ENCODE results near the gene NT5C2.

NT5C2 gene

DNA sequence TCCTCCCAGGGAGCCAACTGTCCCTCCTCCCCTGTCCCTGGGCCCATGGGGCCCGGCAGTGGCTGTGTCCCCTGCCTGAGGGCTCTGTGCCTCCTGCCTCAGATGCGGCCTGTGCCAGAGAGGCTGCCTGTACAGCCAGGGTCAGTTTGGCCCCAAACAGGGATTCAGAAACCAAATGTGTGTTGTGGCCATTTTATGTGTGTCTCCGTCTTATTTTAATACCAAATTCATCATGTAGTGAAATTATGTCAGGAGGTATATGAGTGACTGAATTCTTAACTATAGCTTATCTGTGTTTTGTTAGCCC lies 114.8 kb downstream of the NT5C2 start:
- TF ChIP-seq, protein P1, sequence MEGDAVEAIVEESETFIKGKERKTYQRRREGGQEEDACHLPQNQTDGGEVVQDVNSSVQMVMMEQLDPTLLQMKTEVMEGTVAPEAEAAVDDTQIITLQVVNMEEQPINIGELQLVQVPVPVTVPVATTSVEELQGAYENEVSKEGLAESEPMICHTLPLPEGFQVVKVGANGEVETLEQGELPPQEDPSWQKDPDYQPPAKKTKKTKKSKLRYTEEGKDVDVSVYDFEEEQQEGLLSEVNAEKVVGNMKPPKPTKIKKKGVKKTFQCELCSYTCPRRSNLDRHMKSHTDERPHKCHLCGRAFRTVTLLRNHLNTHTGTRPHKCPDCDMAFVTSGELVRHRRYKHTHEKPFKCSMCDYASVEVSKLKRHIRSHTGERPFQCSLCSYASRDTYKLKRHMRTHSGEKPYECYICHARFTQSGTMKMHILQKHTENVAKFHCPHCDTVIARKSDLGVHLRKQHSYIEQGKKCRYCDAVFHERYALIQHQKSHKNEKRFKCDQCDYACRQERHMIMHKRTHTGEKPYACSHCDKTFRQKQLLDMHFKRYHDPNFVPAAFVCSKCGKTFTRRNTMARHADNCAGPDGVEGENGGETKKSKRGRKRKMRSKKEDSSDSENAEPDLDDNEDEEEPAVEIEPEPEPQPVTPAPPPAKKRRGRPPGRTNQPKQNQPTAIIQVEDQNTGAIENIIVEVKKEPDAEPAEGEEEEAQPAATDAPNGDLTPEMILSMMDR (IDR thresholded peaks at IDR 0.05; ENCODE audit: control extremely low read depth, extremely low read depth, low read depth, missing control alignments), result no peak
- DNase-seq (ENCODE audit: extremely low spot score), result no peak
- ChIA-PET POLR2A (no interaction called here), CTCF (interaction anchor here (1.3 to 1.4 kb wide), 2 partner anchors 8 to 161 kb away, joined by 3 to 4 read pairs; no protein-coding TSS in a partner anchor)

DNA sequence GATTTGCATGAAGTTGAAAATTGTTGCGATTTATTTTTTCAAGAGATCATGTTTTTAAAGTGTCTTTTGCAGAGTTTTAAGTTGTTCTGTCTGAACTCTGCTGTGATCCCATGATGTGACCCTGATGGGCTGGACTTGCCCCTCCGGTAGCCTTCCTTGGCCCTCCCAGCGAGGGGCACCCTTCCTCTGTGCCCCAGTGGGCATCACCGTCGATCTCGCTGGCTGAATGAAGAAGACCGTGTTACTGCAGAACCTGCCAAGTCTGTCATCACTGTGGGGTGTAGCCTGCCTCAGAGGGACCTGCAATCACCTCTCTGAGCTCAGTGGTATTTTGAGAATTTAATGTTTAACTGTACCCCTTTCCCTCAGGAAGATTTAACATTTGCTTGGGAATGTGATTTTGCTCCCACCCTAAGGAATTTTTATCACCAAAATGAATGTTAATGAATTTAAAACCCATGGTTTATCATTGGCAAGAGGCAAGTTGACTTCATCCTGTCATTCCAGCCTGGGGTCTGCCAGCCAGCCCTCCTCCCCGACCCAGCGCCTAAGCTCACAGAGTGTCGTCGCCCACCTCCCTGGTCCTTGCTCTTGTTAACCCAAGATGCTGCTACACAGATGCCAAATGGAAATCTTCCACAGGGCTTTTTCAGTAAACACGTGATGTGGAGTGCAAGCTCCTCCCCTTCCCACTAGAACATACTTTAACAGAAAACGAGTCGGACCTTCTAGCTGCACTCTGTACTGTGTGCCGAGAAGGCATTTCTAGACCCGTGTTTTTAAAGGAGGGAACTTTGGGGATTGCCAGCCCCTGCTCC lies 115.4 kb downstream of the NT5C2 start:
- TF ChIP-seq, protein P1 (IDR thresholded peaks at IDR 0.05; ENCODE audit: control extremely low read depth, extremely low read depth, low read depth, missing control alignments), result no peak
- POLR2A ChIA-PET, result no interaction called here
- CTCF ChIA-PET, result interaction anchor here (1.4 kb wide), 1 partner anchor 8 kb away, joined by 4 read pairs; no protein-coding TSS in a partner anchor
- DNase-seq (ENCODE audit: extremely low spot score), result no peak

DNA sequence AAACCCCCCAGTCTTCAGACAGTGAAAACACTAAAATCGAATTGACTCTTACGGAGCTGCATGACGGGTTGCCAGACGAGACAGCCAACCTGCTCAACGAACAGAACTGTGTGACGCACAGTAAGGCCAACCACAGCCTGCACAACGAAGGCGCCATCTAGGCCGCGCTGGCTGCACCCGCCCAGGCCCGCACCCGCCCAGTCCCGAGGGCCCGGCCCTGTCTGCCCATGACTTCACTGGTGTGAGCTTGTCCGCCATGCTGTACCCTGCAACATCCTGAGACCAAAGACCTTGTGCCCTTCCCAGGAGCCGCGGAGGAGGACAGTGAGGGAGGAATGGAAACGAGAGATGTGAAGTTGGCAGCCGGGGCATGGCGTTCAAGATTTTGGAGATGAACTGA lies 116.1 kb downstream of the NT5C2 start:
- no peak for DNase-seq (ENCODE audit: extremely low spot score)
- TF ChIP-seq, protein P1 (IDR thresholded peaks at IDR 0.05; ENCODE audit: control extremely low read depth, extremely low read depth, low read depth, missing control alignments), result no peak
- ChIA-PET POLR2A (interaction anchor here (0.6 kb wide), 1 partner anchor 150 kb away, joined by 7 read pairs; no protein-coding TSS in a partner anchor), CTCF (interaction anchor here (1.0 to 1.5 kb wide), 3 partner anchors 9 to 175 kb away, joined by 3 to 4 read pairs (median 4); no protein-coding TSS in a partner anchor)

DNA sequence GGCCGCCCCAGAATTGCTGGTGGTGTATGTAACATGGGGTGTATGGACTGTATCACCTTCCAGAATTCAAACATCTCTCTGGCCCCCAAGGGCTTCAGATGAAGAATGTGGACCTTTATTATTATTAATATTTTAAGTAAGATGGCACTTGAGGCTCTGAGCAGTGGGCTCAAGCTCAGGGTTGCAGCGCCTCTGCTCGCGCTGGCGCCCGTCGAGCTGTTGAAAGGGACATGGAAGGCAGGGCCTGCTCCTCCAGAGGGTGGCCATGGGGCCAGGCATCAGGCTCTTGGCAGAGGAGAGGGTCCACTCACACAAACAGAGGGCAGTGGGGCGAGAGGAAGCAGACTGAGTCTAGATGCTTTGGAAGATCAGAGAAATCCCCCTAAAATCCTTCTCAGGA lies 120.2 kb downstream of the NT5C2 start:
- TF ChIP-seq, protein P1 (IDR thresholded peaks at IDR 0.05; ENCODE audit: control extremely low read depth, extremely low read depth, low read depth, missing control alignments), result no peak
- no peak for DNase-seq (ENCODE audit: extremely low spot score)
- CTCF ChIA-PET, result interaction anchor here (6.1 kb wide), 1 partner anchor 156 kb away, joined by 67 read pairs; the partner anchor contains the start of gene CNNM2
- POLR2A ChIA-PET, result interaction anchor here (0.7 kb wide), 1 partner anchor 27 kb away, joined by 14 read pairs; no protein-coding TSS in a partner anchor

DNA sequence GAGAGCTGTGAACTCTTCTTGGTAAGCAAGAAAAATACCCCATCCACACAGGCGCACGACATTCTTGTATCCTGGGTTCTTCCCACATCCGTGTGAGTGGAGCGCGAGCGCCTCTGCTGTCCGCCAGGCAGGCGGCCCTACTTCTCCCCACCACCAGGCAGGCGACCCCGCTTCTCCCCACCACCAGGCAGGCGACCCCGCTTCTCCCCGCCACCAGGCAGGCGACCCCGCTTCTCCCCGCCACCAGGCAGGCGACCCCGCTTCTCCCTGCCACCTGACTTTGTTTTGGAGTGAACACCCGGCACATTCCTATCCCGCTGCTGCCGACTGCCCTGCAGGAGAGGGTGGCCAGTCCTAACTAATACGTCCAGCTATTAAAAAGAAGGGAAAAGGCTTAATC lies 120.8 kb downstream of the NT5C2 start:
- CTCF ChIA-PET, result interaction anchor here (5.5 to 6.1 kb wide), 2 partner anchors 156 to 172 kb away, joined by 22 to 67 read pairs; partner anchors contain the start of gene CNNM2
- TF ChIP-seq, protein P1 (IDR thresholded peaks at IDR 0.05; ENCODE audit: control extremely low read depth, extremely low read depth, low read depth, missing control alignments), result no peak
- no peak for DNase-seq (ENCODE audit: extremely low spot score)
- POLR2A ChIA-PET, result no interaction called here

DNA sequence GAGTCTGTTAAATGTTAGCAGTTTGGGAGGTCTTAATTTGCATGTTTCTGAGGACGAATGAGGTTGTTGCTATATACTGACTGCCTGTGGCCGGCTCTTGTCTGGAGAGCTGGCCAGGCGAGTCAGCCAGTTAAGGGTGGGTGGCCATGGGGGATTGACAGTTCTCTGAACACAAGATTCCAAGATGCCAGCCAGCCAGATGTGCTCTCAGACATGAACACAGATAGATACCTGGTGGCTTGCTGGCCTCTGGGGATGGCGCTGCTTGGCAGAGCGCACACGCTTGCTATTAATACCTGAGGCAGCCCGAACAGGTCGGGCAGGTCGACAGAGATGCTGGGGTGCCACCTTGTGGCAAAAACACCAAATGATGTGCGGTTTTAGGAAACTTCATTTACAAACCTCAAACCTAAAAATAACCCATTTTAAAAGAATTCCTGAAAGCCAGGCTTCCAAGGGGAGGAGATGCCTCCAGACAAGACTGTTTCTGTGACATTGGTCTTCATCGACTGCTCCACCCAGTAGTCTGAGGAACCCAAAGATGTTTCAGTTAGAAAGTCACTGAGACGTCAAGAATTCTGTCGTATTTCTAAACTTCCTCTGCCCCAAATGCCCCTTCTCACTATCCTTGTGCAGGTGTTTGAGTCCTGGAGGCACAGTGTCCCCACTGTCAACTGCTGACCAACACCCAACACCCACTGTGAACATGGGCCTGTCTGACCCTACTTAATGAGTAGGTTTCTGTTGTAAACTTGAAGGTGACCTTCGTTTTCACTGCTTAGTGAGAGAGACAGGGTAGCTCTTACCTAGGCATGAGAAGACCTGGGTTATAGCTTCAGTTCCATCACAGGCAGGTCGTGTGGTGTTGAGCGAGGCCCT lies 123.4 kb downstream of the NT5C2 start:
- CTCF ChIA-PET, result interaction anchor here (0.7 to 6.1 kb wide), 21 partner anchors 8 to 228 kb away, joined by 3 to 67 read pairs (median 3); partner anchors contain the start of gene CNNM2
- DNase-seq (ENCODE audit: extremely low spot score), result peak; percentile 65
- TF ChIP-seq, protein P1 (IDR thresholded peaks at IDR 0.05; ENCODE audit: control extremely low read depth, extremely low read depth, low read depth, missing control alignments), result peak; percentile 70
- POLR2A ChIA-PET, result interaction anchor here (0.5 kb wide), 1 partner anchor 209 kb away, joined by 4 read pairs; no protein-coding TSS in a partner anchor

Data from GM10248 (cell line).